ENCODE results near the gene GRIA1.

GRIA1 gene

GRCh38 chr5:153625826-153626354 lies 135.4 kb downstream of the GRIA1 start:
- H3K27ac ChIP-seq (ENCODE audit: low read depth, low read length) = no peak overlapping the region
- no peaks in the 10 kb centered on the region for H3K36me3 ChIP-seq (ENCODE audit: control insufficient read depth, insufficient read depth, low read length)
- no peaks in the 10 kb centered on the region for H3K27me3 ChIP-seq (ENCODE audit: control insufficient read depth, insufficient read depth, low read length)
- H3K9me3 ChIP-seq (ENCODE audit: control insufficient read depth, insufficient read depth, low read length) = no peaks in the 10 kb centered on the region
- H3K9ac ChIP-seq (ENCODE audit: low read depth, low read length) = no peak overlapping the region
- H3K4me1 ChIP-seq (ENCODE audit: control insufficient read depth, insufficient read depth, low read length) = peaks cover 21% of the 10 kb centered on the region
- no peak overlapping the region for H3K4me3 ChIP-seq (ENCODE audit: low read depth, low read length)

- Histone ChIP-seq H3K9me3 (ENCODE audit: control insufficient read depth, insufficient read depth, low read length) (no peaks in the 10 kb centered on the region), H3K27ac (ENCODE audit: low read depth, low read length) (no peak overlapping the region), H3K9ac (ENCODE audit: low read depth, low read length) (no peak overlapping the region), H3K4me3 (ENCODE audit: low read depth, low read length) (no peak overlapping the region), H3K4me1 (ENCODE audit: control insufficient read depth, insufficient read depth, low read length) (peaks cover 21% of the 10 kb centered on the region), H3K27me3 (ENCODE audit: control insufficient read depth, insufficient read depth, low read length) (no peaks in the 10 kb centered on the region), H3K36me3 (ENCODE audit: control insufficient read depth, insufficient read depth, low read length) (no peaks in the 10 kb centered on the region)
These were observed 136.4 kb downstream of the GRIA1 start for GRCh38 chr5:153626836-153627235.

GRCh38 chr5:153629027-153629895 lies 138.8 kb downstream of the GRIA1 start:
- peaks cover 19% of the 10 kb centered on the region for H3K4me1 ChIP-seq (ENCODE audit: control insufficient read depth, insufficient read depth, low read length)
- no peak overlapping the region for H3K9ac ChIP-seq (ENCODE audit: low read depth, low read length)
- H3K36me3 ChIP-seq (ENCODE audit: control insufficient read depth, insufficient read depth, low read length) = no peaks in the 10 kb centered on the region
- H3K27me3 ChIP-seq (ENCODE audit: control insufficient read depth, insufficient read depth, low read length) = no peaks in the 10 kb centered on the region
- H3K9me3 ChIP-seq (ENCODE audit: control insufficient read depth, insufficient read depth, low read length) = no peaks in the 10 kb centered on the region
- H3K4me3 ChIP-seq (ENCODE audit: low read depth, low read length) = no peak overlapping the region
- H3K27ac ChIP-seq (ENCODE audit: low read depth, low read length) = peak overlapping the region; percentile 76

- Histone ChIP-seq H3K9me3 (ENCODE audit: control insufficient read depth, insufficient read depth, low read length) (no peaks in the 10 kb centered on the region), H3K27me3 (ENCODE audit: control insufficient read depth, insufficient read depth, low read length) (no peaks in the 10 kb centered on the region), H3K4me1 (ENCODE audit: control insufficient read depth, insufficient read depth, low read length) (peaks cover 15% of the 10 kb centered on the region), H3K4me3 (ENCODE audit: low read depth, low read length) (no peak overlapping the region), H3K9ac (ENCODE audit: low read depth, low read length) (no peak overlapping the region), H3K27ac (ENCODE audit: low read depth, low read length) (no peak overlapping the region), H3K36me3 (ENCODE audit: control insufficient read depth, insufficient read depth, low read length) (no peaks in the 10 kb centered on the region)
These were observed 140.1 kb downstream of the GRIA1 start for GRCh38 chr5:153630546-153630945.

GRCh38 chr5:153632748-153633290 lies 142.3 kb downstream of the GRIA1 start:
- Histone ChIP-seq H3K4me3 (ENCODE audit: low read depth, low read length) (no peak overlapping the region), H3K9me3 (ENCODE audit: control insufficient read depth, insufficient read depth, low read length) (no peaks in the 10 kb centered on the region), H3K27ac (ENCODE audit: low read depth, low read length) (no peak overlapping the region), H3K9ac (ENCODE audit: low read depth, low read length) (no peak overlapping the region), H3K27me3 (ENCODE audit: control insufficient read depth, insufficient read depth, low read length) (no peaks in the 10 kb centered on the region), H3K36me3 (ENCODE audit: control insufficient read depth, insufficient read depth, low read length) (no peaks in the 10 kb centered on the region), H3K4me1 (ENCODE audit: control insufficient read depth, insufficient read depth, low read length) (peaks cover 15% of the 10 kb centered on the region)

- Histone ChIP-seq H3K27ac (ENCODE audit: low read depth, low read length) (no peak overlapping the region), H3K9me3 (ENCODE audit: control insufficient read depth, insufficient read depth, low read length) (no peaks in the 10 kb centered on the region), H3K4me3 (ENCODE audit: low read depth, low read length) (no peak overlapping the region), H3K9ac (ENCODE audit: low read depth, low read length) (no peak overlapping the region), H3K4me1 (ENCODE audit: control insufficient read depth, insufficient read depth, low read length) (no peaks in the 10 kb centered on the region), H3K36me3 (ENCODE audit: control insufficient read depth, insufficient read depth, low read length) (no peaks in the 10 kb centered on the region), H3K27me3 (ENCODE audit: control insufficient read depth, insufficient read depth, low read length) (no peaks in the 10 kb centered on the region)
These were observed 146.4 kb downstream of the GRIA1 start for GRCh38 chr5:153636670-153637451.

- H3K9me3 ChIP-seq (ENCODE audit: control insufficient read depth, insufficient read depth, low read length) = no peaks in the 10 kb centered on the region
- no peaks in the 10 kb centered on the region for H3K36me3 ChIP-seq (ENCODE audit: control insufficient read depth, insufficient read depth, low read length)
- no peak overlapping the region for H3K4me3 ChIP-seq (ENCODE audit: low read depth, low read length)
- H3K9ac ChIP-seq (ENCODE audit: low read depth, low read length) = no peak overlapping the region
- no peak overlapping the region for H3K27ac ChIP-seq (ENCODE audit: low read depth, low read length)
- no peaks in the 10 kb centered on the region for H3K27me3 ChIP-seq (ENCODE audit: control insufficient read depth, insufficient read depth, low read length)
- H3K4me1 ChIP-seq (ENCODE audit: control insufficient read depth, insufficient read depth, low read length) = peaks cover 6% of the 10 kb centered on the region
These were observed 149.8 kb downstream of the GRIA1 start for GRCh38 chr5:153640293-153640692.

GRCh38 chr5:153641183-153641688 lies 150.8 kb downstream of the GRIA1 start:
- H3K27ac ChIP-seq (ENCODE audit: low read depth, low read length) = no peak overlapping the region
- H3K4me3 ChIP-seq (ENCODE audit: low read depth, low read length) = no peak overlapping the region
- H3K36me3 ChIP-seq (ENCODE audit: control insufficient read depth, insufficient read depth, low read length) = no peaks in the 10 kb centered on the region
- no peak overlapping the region for H3K9ac ChIP-seq (ENCODE audit: low read depth, low read length)
- H3K4me1 ChIP-seq (ENCODE audit: control insufficient read depth, insufficient read depth, low read length) = peaks cover 8% of the 10 kb centered on the region
- no peaks in the 10 kb centered on the region for H3K9me3 ChIP-seq (ENCODE audit: control insufficient read depth, insufficient read depth, low read length)
- H3K27me3 ChIP-seq (ENCODE audit: control insufficient read depth, insufficient read depth, low read length) = no peaks in the 10 kb centered on the region

- H3K36me3 ChIP-seq (ENCODE audit: control insufficient read depth, insufficient read depth, low read length) = no peaks in the 10 kb centered on the region
- H3K9me3 ChIP-seq (ENCODE audit: control insufficient read depth, insufficient read depth, low read length) = no peaks in the 10 kb centered on the region
- H3K9ac ChIP-seq (ENCODE audit: low read depth, low read length) = no peak overlapping the region
- H3K4me1 ChIP-seq (ENCODE audit: control insufficient read depth, insufficient read depth, low read length) = peaks cover 8% of the 10 kb centered on the region; the same call in 1 of the 2 replicates
- H3K27me3 ChIP-seq (ENCODE audit: control insufficient read depth, insufficient read depth, low read length) = no peaks in the 10 kb centered on the region
- no peak overlapping the region for H3K27ac ChIP-seq (ENCODE audit: low read depth, low read length)
- no peak overlapping the region for H3K4me3 ChIP-seq (ENCODE audit: low read depth, low read length)
These were observed 164.2 kb downstream of the GRIA1 start for GRCh38 chr5:153654504-153655200.

- no peaks in the 10 kb centered on the region for H3K36me3 ChIP-seq (ENCODE audit: control insufficient read depth, insufficient read depth, low read length)
- H3K4me1 ChIP-seq (ENCODE audit: control insufficient read depth, insufficient read depth, low read length) = peaks cover 8% of the 10 kb centered on the region; the same call in 1 of the 2 replicates
These were observed 164.7 kb downstream of the GRIA1 start for GRCh38 chr5:153655201-153655510.

More at GRCh38 chr5:153655201-153655510, 164.7 kb downstream of the GRIA1 start:
- Histone ChIP-seq H3K9ac (ENCODE audit: low read depth, low read length) (no peak overlapping the region), H3K27me3 (ENCODE audit: control insufficient read depth, insufficient read depth, low read length) (no peaks in the 10 kb centered on the region), H3K9me3 (ENCODE audit: control insufficient read depth, insufficient read depth, low read length) (no peaks in the 10 kb centered on the region), H3K4me3 (ENCODE audit: low read depth, low read length) (no peak overlapping the region), H3K27ac (ENCODE audit: low read depth, low read length) (no peak overlapping the region)

Measured in HUES48 (cell line).